GM18909 (cell line): ENCODE data around the gene MPRIP.
A peak's percentile ranks its signal among the peaks of the same experiment; 100 is the strongest.

Experiments used
- ATAC-seq: cut with Tn5 transposase; IDR thresholded peaks from one replicate; pipeline ENCODE4 v1.9.1; 2021; ENCODE audit warnings: mild to moderate bottlenecking; ENCODE audit not compliant: unreplicated experiment, poor library complexity

The MPRIP gene

GRCh38 chr17:17221329-17221728 is 179.1 kb downstream of the MPRIP start:
- no peak for ATAC-seq

- no peak for ATAC-seq
These were observed 181.5 kb downstream of the MPRIP start for GRCh38 chr17:17223736-17224135.

DNA sequence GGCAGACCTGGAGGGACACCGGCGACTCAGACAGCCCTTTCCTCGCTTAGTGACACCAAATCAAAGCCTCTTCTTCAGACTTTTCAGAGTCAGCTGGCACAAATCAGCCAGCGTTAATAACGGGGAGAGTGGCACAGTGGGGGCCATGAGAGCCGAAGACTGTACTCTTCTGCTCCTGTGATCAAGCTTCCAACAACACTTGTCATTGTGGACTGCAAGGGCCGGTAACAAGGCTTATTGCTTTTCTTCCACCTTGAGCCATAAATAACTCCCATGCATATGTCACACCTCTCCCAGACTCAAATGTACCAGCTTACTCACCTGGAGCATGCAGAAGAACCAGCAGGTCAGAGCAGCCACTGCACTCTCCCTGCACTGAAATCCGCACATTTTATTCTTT is 181.9 kb downstream of the MPRIP start:
- no peak for ATAC-seq

DNA sequence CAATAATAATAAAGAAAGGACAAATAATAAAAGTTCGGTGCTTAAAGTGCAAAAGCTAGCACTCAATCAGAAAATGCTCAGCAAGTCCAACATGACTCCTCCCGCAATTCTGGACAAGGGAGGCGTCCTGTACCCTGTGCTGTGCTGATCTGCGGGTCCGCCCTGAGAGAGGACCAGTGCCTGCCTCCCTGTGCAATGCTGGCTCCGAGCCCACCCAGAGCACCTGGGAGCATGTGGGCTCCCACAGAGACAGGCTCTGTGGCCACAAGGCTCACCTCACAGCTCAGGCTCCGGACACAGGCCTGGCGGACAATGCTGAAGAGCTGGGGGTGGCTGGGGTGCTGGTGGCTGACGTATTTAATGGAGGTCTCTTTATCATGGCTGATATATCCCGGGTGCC is 183.6 kb downstream of the MPRIP start:
- no peak for ATAC-seq

GRCh38 chr17:17226451-17227265 is 184.4 kb downstream of the MPRIP start:
- no peak for ATAC-seq

- ATAC-seq: no peak
These were observed 185.6 kb downstream of the MPRIP start for GRCh38 chr17:17227608-17228520.

DNA sequence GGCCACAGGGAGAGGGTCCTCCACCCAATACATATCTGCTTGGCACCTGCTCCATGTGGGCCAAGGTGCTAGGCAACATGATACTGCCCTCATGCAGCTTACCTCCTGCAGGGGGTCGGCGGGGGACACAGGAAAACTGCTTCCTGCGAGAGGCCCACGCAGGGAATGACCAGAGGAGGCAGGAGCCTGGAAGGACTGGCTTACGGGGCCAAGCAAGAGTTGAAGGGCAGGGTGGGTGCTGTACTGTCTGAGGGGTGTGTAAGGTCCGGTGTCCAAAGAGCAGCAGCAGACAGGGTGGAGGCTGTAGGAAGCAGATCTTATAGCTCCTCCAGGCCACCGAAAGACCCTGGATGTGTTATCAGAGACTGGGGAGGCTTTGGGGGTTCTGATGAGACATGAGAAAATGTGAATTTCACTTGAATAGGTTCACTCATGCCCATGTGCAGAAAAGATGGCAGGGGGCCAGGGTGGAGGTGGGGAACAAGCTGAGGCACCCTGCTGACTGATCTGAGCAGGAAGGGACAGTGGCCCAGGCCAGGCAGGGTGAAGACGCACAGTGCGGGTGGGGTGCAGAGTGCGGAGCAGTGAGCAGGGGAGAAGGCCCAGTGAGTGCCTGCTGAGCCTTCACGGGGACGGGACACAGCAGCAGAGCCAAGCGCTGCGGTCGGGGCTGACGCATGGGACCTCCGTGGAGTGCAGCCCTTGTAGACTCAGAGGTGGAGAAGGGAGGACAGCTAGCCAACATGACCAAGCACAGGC is 186.4 kb downstream of the MPRIP start:
- ATAC-seq: no peak

DNA sequence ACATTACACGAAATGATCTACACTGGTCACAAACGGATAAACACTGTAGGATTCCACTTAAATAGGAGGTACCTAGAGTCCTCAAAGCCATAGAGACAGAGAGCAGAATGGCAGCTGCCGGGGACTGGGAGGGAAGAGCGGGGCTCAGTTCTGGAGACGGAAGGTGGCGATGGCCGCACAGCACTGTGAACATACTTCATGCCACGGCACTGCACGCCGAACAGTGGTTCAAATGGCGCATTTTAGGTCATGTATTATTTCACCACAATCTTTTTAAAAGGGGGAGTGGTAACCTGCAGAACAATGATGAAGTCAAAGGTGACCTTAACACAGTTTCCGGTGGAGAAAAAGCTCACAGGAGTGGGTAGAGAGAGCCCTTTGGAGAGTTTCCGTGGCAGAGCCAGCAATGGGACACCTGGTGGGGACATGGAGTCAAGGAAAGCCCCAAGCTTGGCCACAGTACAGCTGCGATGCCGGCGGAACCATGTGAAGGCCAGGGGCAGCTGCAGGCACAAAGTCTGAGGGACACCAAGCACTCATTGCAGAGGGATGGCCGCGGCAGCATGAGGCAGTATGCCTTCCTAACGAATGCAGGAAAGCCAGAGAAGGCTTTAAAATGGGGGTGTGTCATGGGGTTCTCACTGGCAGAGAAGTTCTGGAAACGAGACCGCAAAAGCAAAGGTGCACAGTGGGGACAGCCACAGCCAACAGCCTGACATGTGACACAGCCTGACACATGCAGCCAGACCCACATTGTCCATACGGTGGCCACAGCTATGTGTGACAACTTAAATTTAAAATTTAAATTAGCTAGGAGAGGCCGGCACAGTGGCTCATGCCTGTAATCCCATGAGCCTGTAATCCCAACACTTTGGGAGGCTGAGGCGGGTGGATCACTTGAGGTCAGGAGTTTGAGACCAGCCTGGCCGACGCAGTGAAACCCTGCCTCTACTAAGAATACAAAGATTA is 187.4 kb downstream of the MPRIP start:
- no peak for ATAC-seq

DNA sequence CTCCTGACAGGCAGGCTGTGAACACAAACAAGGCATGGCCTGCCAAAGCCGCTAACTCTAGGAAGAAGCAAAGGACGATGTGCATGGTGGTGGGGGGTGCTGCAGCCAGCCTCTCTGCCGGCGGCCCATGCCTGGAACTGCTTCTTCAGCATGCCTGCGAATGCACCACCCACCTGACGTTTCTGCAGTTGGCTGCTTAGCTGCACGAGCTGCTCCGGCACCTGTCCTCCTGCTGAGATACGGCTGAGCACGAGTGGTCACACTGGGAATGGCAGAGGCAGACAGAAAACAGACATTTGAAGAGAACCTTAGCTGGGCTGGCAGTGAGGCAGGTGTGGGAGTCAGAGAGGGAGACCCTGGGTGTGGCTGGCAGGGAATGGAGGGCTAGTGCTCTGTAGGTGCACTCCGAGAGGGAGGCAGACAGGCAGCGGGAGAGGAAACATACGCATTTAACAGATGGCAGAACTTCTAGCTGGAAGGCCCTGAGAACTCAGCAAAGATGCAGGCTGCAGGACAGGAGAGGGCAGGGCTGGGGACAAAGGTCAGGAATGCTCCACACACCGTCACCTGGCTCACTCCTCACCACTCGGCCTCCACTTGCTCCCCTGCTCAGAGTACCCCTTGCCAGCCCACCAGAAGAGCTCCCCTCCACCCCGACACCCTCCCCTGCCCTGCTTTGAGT is 189.5 kb downstream of the MPRIP start:
- ATAC-seq: no peak

DNA sequence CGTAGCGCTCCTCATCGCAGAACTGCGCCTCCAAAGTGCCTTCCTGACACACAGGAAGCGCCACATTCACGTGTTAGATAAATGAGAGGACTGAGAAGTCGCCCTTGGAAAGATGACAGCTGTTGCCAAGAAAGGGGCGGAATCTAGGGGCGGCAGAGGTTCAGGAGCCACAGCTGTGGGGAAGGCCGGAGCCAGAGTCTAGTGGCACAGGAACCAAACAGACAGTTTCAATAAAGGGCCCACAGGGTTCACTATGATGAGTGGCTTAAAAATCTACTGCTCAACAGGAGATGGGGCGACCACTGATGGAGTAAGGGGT is 190.0 kb downstream of the MPRIP start:
- ATAC-seq: no peak

DNA sequence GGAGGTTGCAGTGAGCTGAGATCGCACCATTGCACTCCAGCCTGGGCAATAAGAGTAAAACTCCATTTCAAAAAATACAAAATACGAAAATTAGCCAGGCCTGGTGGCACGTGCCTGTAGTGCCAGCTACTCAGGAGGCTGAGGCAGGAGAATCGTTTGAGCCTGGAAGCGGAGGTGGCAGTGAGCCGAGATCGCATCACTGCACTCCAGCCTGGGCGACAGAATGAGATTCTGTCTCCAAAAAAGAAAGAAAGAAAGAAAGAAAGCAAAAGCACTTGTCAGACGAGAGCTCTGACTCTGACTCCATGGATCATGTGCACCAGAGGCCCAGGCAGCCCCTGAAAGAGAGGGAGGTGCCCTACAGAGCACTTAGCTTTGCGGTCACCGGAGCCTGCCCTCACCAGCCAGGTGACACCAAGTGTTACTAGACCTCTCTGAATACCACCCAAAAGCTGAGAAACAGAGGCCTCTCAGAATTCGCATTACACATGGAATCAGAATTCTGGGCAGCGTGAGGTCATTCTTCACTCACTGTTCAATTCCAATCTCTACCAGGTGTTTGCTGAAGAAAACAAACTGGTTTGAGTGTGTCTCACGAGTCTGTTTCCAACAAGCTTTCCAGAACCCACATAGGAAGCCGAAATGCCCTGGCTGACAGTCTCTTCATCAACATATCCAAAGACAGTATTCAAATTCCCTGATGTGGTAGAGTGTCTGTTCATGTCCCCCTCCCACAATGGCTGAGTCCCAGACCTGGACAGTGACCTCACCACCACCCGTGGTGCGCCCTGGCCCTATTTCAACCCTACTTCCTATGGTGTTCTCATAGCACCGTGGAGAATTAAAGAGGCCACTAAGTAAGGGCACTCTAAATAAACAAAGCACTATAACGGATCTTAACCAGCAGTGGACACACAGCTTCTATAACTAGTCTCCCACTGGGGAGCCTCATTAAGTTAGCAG is 193.2 kb downstream of the MPRIP start:
- no peak for ATAC-seq

GRCh38 chr17:17236295-17237025 is 194.2 kb downstream of the MPRIP start:
- peak; percentile 33 for ATAC-seq

DNA sequence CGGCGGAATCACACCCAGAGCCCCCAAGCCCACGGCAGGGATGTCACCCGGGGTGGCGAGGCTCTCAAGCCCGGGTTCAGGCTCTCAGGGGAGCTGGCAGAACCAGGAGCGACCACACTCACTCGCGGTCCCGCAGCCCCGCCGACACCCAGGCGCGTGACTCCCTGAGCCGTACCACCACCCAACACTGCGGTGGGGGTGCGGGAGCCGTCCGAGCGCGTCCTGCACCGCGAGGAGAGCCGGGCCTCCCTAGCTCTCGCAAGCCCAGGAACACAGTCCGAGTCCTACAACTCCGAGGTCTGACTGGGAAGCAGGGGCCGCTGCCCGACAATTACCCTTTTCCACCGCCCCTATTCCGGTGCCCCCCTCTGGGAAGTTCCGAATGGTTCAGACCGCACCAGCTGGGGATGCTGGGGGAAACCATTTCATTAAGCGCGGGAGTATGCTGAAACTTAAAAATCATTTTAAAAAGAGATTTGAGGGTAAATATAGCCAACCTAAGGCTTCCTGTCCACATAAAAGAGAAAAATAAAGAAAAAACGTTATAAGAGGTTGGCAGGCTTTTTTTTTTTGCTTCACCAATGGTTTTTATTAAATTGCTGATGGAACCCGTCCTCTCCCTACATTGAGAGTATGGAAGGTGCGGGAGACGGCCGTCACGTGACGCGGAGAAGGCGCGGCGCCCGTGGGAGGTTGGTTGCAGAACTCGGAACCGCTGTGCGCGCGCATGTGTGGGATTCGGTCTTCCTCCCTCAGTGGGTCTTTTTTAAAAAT is 195.0 kb downstream of the MPRIP start, which contains the start of gene FLCN:
Gene FLCN (minus strand): TSS at position 143 of the 774 bp plus-strand sequence. CDS start 9,031 bp downstream, outside the sequence.
- ATAC-seq: peak; percentile 84

GRCh38 chr17:17239832-17240231 is 197.6 kb downstream of the MPRIP start:
- ATAC-seq: no peak

DNA sequence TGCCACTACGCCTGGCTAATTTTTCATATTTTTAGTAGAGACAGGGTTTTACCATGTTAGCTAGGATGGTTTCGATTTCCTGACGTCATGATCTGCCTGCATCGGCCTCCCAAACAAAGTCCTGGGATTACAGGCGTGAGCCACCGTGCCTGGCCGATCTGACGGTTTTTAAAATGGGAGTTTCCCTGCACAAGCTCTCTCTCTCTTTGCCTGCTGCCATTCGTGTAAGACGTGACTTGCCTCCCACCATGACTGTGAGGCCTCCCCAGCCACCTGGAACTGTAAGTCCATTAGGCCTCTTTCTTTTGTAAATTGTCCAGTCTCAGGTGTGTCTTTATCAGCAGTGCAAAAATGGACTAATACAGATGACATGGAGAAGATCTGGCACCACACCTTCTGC is 199.4 kb downstream of the MPRIP start:
- no peak for ATAC-seq

- ATAC-seq: no peak
These were observed 200.0 kb downstream of the MPRIP start for GRCh38 chr17:17242246-17242645.
